HG03039 (cell line): ENCODE measurements around the gene COX6B2.
"Not testable (repeated sequence)": the region's sequence is repeated elsewhere in the genome, so short reads cannot be mapped to it uniquely, and the experiment has no call there.

Experiments used
- ATAC-seq: cut with Tn5 transposase; IDR thresholded peaks from one replicate; pipeline ENCODE4 v1.9.1; 2021; ENCODE audit warnings: mild to moderate bottlenecking, moderate library complexity; ENCODE audit not compliant: unreplicated experiment

The COX6B2 gene, protein sequence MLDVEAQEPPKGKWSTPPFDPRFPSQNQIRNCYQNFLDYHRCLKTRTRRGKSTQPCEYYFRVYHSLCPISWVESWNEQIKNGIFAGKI

GRCh38 chr19:55354698-55355212 lies at the start of gene COX6B2:
Gene COX6B2, minus strand, starts transcription at chr19:55354719. Its CDS starts 198 bp downstream, at chr19:55354521.
- no peak for ATAC-seq

- no peak for ATAC-seq
These were observed 48.0 kb upstream of the COX6B2 start for GRCh38 chr19:55402509-55402908.

GRCh38 chr19:55401390-55401789 lies 46.9 kb upstream of the COX6B2 start:
- not testable (repeated sequence) for ATAC-seq

DNA sequence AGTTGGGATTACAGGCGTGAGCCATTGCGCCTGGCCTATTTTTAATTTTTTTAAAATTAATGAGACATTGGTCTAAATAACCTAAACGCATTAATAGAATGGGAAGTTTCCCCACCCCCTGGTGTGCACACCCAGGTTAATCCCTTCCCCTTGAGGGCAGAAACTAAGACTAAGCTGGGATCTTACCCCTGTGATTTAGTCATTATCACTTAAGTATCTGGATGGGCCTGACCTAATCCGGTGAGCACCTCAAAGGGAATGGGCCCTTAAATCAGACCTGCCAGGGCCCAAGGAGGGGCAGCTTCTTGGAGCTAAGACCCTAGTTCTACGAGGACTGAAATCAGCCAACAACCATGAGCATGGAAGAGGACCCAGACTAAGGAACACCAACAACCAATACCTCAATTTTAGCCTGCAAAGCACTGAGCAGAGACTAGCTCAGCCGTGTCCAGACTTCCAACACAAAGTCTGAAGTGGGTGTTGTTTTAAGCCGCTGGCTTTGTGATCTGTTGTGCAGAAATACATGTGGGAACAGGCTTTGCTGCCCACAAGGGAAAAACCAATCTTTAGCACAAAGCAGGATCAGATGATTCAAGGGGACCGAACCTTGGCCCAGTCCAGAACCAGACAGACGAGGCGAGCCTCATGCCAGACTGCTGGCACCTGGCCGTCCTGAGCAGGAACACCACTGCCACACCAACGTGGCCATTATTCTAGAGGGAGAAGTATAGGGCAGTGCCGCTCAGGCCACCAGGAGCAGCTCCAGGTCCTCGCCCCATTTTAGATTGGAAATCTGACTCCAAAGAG lies 46.0 kb upstream of the COX6B2 start:
- no peak for ATAC-seq

DNA sequence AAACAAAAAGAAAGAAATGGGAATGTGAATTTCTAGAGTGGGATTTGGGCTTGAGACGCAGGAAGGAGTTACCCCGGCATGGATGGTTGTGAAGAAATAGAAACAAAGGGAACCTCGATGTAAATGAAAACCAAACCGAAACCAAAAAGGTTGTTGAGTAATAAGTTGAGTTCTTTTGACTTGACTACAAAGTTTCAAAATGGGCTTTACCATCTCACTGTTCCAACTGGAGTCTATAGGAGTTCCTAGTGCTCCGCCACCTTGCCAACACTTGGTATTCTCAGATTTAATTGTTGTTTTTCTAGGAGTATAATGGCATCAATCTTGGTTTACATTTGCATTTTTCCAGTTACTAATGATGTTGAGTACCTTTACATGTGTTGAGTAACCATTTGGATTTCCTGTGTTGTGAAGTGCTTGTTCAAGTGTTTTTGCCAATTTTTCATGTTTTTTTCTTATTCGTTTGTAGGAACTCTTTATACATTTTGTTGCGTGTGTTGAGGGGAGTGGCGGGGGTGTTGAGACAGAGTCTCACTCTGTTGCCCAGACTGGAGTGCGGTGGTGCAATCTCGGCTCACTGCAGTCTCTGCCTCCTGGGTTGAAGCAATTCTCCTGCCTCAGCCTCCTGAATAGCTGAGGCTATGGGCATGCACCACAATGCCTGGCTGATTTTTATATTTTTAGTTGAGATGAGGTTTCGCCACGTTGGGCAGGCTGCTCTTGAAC lies 43.8 kb upstream of the COX6B2 start:
- no peak for ATAC-seq

DNA sequence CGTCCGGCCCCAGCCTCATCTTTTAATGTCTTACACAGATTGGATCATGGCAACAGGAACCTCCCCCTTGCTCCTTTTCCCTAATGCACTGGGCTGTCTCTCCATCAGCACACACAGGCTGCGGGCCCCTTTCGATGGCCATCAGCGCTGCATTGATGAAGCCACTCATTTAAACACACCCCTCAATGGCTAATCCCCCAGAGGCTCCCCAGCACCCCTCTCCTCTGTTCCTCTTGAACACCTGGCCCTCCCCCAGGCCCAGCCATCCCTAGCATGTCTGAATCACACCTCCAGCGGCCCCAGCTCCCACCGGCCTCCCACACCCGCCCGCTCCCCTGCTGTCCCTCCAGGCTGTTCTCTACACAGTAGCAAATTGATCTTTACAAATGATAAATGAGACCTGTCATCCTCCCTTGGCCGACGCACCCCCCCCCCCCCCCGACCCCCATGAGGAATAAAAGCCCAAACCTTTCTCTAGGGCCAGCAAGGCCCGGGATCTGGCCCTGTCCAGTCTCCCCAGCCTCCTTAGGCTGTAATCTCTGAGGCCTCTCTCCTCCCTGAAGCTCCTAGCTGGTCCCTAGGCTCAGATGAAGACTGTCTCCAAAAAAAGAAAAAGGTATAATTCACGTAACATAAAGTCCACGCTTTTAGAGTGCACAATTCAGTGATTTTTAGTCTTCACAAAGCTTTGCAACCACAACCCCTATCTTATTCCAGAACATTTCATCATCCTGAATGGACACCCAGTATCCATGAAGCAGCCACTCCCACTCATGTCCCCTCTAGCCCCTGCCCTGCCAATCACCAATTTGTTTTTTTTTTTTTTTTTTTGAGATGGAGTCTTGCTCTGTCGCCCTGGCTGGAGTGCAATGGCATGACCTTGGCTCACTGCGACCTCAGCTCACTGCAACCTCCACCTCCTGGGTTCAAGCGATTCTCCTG lies 38.6 kb upstream of the COX6B2 start:
- ATAC-seq, result no peak

DNA sequence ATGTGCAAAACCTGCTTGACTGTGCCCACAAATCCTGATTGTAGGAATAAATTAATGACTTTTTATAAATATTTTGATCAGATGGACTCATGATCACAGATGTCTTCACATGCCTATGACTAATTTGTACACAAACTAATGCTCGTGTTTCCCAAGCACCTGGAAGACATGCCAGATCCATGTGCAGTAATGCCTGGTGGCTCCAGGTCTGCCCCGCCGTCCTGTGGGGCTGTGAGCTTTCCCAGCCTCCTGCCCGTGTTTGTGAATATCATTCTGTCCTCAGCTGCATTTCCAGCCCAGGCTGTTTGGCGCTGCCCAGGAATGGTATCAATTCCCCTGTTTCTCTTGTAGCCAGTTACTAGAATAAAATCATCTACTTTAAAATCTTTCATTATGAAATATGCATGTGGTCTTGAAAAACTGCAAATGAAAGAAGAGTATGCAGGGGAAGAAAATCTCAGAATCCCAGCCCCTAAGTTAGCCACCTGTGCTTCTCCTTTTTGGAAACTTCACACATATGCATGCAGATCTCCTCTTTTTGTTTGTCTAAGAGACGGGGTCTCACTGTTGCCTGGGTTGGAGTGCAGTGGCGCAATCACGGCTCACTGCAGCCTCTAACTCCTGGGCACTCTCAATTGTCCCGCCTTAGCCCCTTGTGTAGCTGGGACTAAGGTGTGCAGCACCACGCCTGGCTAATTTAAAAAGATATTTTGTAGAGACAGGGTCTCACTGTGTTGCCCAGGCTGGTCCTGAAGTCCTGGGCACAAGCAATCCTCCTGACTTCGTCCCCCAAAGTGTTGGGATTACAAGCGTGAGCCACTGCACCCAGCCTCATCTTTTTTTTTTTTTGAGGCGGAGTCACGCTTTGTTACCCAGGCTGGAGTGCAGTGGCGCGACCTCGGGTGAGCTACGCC lies 37.4 kb upstream of the COX6B2 start:
- ATAC-seq, result no peak

GRCh38 chr19:55391191-55391670 lies 36.7 kb upstream of the COX6B2 start:
- ATAC-seq, result no peak

GRCh38 chr19:55390461-55390880 lies 36.0 kb upstream of the COX6B2 start:
- no peak for ATAC-seq

DNA sequence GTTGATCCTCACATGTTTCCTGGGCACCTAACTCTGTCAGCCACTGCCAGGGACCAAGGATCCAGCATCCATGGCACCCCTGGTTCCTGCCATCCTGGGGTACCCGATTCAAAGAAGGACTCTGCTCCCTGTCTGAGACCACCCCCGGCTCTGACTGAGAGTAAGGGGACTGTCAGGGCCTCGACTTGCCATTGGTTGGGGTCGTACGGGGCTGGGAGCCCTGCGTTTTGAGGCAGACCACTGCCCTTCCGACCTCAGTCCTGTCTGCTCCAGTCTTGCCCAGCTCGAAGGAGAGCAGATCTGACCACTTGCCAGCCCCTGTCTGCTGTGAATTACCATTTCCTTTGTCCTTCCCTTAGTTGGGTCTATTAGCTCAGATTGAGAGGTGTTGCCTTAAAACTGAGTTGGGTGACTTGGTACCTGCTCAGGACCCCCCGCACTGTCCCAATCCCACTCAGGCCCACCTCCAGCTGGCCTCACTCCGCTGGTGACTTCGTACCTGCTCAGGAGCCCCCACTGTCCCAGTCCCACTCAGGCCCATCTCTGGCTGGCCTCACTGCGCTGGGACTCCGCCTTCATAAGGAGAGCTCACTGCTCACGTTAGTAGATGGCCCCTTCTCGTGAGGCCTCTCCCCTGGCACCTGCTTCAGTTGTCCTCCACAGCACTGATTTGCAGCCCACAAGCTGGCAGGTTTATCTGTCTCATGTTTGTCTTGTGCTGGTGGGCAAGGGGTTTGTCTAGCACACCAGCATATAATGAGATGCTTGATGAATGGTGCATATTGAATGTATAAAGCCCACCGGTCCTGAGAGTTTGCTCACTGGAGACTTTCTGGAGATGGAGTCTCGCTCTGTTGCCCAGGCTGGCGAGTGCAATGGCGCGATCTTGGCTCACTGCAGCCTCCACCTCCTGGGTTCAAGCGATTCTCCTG lies 35.1 kb upstream of the COX6B2 start:
- ATAC-seq, result no peak

GRCh38 chr19:55387736-55388497 lies 33.4 kb upstream of the COX6B2 start:
- no peak for ATAC-seq

DNA sequence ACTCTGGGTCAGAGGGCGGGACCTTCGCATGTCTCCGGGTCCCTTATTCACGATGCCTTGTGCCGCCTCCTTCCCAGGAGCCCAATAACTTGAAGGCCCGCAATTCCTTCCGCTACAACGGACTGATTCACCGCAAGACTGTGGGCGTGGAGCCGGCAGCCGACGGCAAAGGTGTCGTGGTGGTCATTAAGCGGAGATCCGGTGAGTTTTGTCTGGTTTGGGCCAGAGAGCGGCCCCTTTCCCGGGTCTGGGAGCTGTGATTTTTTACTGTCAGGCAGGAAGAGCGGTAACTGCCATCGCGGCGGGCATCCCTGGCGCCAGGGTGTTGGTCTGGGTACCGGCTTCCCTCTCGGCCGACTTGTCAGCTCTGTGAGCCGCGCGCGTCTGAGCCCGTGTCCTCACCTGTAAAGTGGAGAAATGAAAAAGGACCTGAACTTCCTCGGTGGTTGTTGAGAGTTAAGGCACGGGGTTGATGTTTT lies 32.0 kb upstream of the COX6B2 start:
- ATAC-seq, result no peak

- peak; percentile 60 for ATAC-seq
These were observed 31.4 kb upstream of the COX6B2 start, which contains the start of gene RPL28 for GRCh38 chr19:55385724-55386492. Gene RPL28, plus strand, starts transcription at chr19:55385932. Its CDS starts 426 bp downstream, at chr19:55386358.

DNA sequence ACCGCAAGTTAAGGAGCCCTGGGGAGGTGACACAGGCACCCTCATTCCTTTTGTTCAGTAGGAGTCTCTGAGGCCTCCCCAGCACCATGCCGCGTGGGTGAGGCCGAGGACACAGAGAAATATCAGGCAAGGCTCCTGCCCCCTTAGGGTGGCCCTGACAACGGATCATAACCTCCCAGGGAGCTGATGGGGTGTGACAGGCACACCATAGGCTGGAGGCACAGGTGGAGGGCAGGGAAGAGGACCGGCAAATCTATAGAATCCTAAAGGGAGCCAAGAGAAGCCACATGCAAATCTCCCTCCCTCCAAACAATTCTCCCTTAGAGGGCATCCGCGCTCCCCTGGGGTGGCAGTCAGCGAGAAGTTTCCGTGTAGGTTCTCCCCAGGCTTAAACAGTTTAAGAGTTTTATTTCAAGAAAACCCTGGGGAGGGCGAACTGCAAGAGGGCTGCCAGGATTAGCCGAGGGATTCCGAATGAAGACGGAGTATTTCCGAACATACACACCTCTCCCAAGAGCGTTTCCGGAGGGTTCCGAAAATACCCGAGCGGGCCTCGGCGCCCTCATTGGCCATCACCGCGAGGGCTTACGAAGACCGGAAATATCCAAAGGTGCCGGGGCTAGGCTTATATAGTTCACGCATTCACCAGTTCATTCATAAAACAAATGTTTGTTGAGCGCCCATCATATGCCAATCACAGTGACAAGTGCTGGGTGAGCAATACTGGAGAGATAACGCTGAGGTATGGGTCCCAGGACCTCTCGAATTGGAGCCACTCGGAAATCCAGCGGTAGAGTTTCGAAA lies 30.6 kb upstream of the COX6B2 start:
- peak; percentile 33 for ATAC-seq

DNA sequence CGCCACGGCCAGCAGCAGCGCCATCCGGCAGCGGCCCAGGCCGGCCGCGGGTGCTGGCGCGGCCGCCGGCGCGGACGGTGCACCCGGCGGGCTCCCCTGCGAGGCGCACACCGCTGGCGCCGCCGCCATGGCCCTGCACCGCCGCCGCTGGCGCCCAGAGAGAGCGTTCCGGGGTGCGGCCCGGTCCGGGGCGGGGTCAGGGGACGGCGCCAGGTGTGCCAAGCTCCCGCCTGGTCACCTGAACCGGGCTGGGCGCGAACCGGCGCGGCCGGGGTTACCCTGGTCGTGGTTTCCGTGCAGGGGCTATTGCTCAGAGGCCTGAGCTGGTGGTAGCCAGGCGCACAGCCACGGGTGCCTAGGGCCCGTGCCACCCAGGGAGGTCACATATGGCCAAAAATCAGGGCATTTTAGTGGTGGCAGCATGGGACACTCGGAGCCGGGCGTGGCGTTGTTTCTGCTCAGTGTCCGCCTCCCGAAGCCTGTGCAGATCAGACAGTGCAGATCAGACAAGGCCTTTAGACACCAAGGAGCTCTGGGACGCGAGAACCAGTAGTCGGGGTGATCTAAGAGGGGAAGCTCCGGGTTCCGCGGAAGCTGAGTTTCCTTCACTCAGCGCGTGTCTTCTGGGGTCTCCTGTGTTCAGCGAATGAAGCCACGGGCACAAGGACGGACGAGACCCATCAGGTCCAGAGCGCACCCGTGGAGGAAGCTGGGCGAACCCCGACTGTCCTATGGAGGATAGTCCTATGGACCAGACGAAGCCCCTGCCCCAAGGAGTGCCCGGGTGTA lies 29.8 kb upstream of the COX6B2 start, which contains the start of gene TMEM238:
TMEM238 (minus strand) TSS at position 162 of the 789 bp plus-strand sequence; CDS start at position 129, 33 bp downstream.
- no peak for ATAC-seq
